ENCODE measurements around the gene SLC7A1. TPM values are rescaled to one million over a fixed set of nuclear protein-coding genes. Genes with fewer than 3 reads are reported as not detected.

Gene SLC7A1
- total RNA-seq, 3 donors from 2014 or later: 23.8 to 36.0 (median 28.0) TPM

DNA sequence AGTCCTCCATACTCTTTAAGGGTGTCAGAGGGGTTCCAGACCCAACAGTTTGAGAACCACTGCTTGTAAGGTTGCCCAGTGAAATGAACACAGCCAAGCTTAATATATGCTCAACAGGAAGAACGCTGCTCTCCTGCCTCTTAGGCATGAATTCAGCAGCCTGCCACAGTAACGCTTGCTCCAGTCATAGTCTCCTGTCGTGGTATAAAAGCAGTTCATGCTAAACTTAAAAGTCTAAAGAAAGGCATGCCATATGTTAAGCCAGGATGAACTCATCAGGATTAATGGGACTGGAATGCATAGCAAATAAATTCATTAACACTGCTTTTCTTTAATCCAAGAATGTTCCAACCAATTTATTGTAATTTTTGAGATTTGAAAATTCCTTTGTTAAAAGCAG is 38.7 kb downstream of the SLC7A1 start:
- H3K9me3 ChIP-seq: no peaks in the 10 kb centered on the region
- no peak overlapping the region for H3K4me3 ChIP-seq
- intact Hi-C loops (cut with DNase I, micrococcal nuclease): no loop called here
- no peaks in the 10 kb centered on the region for H3K4me1 ChIP-seq (ENCODE audit: low read depth)
- no peaks in the 10 kb centered on the region for H3K36me3 ChIP-seq (ENCODE audit: low read depth)
- no peak for ATAC-seq
- no peak for TF ChIP-seq CTCF (IDR thresholded peaks at IDR 0.05)
- no peak for DNase-seq

DNA sequence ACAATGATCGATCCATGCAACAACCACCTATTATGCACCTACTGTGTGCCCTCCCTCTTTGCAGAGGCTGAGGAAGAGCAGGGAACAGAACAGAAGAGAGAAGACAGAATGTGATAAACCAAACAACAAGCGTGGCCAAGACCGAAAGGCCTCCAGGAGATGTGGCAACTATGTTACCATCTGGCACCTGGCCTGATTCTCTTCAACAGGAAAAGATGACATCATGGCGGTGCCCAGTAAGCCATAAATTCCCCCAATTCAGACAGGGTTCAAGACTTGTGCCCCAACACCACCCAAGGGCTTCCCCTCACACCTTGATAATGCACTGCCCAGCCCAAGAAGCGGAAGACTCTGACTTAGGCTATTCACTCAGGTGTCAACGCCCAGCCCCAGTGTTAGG is 44.3 kb downstream of the SLC7A1 start:
- ATAC-seq (no peak), DNase-seq (no peak)
- intact Hi-C loops (cut with DNase I, micrococcal nuclease): no loop called here
- Histone ChIP-seq H3K9me3 (no peaks in the 10 kb centered on the region), H3K4me1 (ENCODE audit: low read depth) (no peaks in the 10 kb centered on the region), H3K4me3 (no peak overlapping the region), H3K36me3 (ENCODE audit: low read depth) (no peaks in the 10 kb centered on the region)
- TF ChIP-seq CTCF (IDR thresholded peaks at IDR 0.05): no peak

GRCh38 chr13:29550430-29550988 is 45.0 kb downstream of the SLC7A1 start:
- ATAC-seq: no peak
- no peaks in the 10 kb centered on the region for H3K36me3 ChIP-seq (ENCODE audit: low read depth)

GRCh38 chr13:29548722-29549121 is 46.8 kb downstream of the SLC7A1 start:
- ATAC-seq (peak; percentile 97), DNase-seq (peak in 1 of 3 donors; percentile 79)
- H3K4me1 ChIP-seq (ENCODE audit: low read depth): no peaks in the 10 kb centered on the region
- TF ChIP-seq CTCF (IDR thresholded peaks at IDR 0.05): no peak
- no peak overlapping the region for H3K4me3 ChIP-seq
- H3K9me3 ChIP-seq: no peaks in the 10 kb centered on the region
- no peaks in the 10 kb centered on the region for H3K36me3 ChIP-seq (ENCODE audit: low read depth)
- intact Hi-C loops (cut with DNase I, micrococcal nuclease): no loop called here

More at GRCh38 chr13:29550430-29550988, 45.0 kb downstream of the SLC7A1 start:
- intact Hi-C loops (cut with DNase I, micrococcal nuclease): no loop called here
- no peak for TF ChIP-seq CTCF (IDR thresholded peaks at IDR 0.05)
- Histone ChIP-seq H3K9me3 (no peaks in the 10 kb centered on the region), H3K4me1 (ENCODE audit: low read depth) (no peaks in the 10 kb centered on the region), H3K4me3 (no peak overlapping the region)
- DNase-seq: no peak

DNA sequence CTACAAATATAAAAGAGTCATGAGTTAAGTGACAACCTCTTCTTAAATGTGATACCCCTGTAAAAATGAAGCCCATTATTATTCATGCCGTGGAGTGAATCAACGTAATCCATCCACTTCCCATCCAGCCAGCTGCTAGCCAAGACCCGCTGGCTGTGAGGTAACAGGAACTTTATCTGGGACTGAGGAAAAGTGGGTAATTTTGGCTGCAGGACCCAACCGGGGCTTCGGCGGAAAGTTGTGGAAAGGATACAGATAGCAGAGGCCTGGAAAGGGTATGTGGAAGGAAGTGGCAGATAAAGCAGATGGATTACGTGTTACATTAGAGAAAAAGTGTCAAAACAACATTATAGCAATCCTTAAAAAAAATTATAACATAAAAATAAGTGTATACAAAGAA is 48.3 kb downstream of the SLC7A1 start:
- DNase-seq (no peak), ATAC-seq (no peak)
- Histone ChIP-seq H3K4me3 (no peak overlapping the region), H3K4me1 (ENCODE audit: low read depth) (no peaks in the 10 kb centered on the region), H3K9me3 (no peaks in the 10 kb centered on the region), H3K36me3 (ENCODE audit: low read depth) (no peaks in the 10 kb centered on the region)
- TF ChIP-seq CTCF (IDR thresholded peaks at IDR 0.05): no peak
- intact Hi-C loops (cut with DNase I, micrococcal nuclease): no loop called here

DNA sequence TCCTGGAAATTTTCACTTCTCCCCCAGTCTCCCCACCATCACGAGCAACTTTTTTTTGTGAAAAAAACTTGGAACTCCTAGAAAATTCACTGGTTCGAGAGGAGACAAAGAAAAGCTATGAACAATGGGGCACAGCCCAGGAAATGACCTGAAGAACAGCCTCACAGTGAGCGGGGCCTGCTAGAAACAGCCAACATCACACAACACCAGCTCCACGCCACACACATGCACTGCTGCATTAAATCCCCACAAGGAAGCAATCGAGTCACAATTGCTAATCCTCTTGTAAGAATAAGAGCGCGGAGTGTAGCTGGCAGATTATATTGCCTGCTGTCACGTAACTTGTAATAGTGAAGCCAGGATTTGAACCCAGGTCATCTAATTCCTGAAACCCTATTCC is 48.8 kb downstream of the SLC7A1 start:
- H3K9me3 ChIP-seq: no peaks in the 10 kb centered on the region
- no peak overlapping the region for H3K4me3 ChIP-seq
- ATAC-seq: no peak
- H3K36me3 ChIP-seq (ENCODE audit: low read depth): no peaks in the 10 kb centered on the region
- no peak for TF ChIP-seq CTCF (IDR thresholded peaks at IDR 0.05)
- no peaks in the 10 kb centered on the region for H3K4me1 ChIP-seq (ENCODE audit: low read depth)
- intact Hi-C loops (cut with DNase I, micrococcal nuclease): no loop called here
- no peak for DNase-seq
